Measurements from ENCODE around the gene HSF2BP. TPM values are rescaled to one million over a fixed set of nuclear protein-coding genes. Genes with fewer than 3 reads are reported as not detected.

HSF2BP gene
- total RNA-seq, 1 experiment from 2014 or later, result 4.6 TPM

DNA sequence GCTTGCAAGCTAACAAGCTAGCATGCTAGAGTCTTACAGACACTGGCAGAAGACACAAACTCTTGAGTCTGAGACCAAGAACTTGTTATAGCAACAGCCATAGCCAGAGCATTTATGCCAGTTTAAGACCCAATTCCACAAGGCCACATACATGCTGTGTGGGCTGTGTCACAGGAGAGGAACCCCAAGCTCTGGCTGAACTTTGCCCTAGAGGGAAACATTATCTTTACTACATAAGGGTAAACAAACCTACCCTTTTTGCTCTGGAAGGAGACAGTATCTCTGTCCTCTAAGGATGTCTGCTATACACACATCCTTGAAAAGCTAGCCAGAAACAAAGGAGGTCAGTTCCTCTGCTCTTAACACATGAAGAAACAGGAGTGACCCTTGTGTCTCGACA lies 70.3 kb downstream of the HSF2BP start:
- Histone ChIP-seq H3K27ac (no peak overlapping the region), H3K79me2 (ENCODE audit: low read depth) (no peaks in the 10 kb centered on the region), H3K4me2 (peak overlapping the region; percentile 7; the same call in 1 of the 2 replicates), H3K4me1 (replicated peaks; ENCODE audit: insufficient read depth) (peaks cover 49% of the 10 kb centered on the region), H4K20me1 (ENCODE audit: insufficient read depth) (no peaks in the 10 kb centered on the region), H3K36me3 (ENCODE audit: low read depth) (no peaks in the 10 kb centered on the region), H3K4me3 (no peak overlapping the region), H2AFZ (no peak overlapping the region), H3K9me3 (ENCODE audit: insufficient read depth, low read depth) (no peaks in the 10 kb centered on the region), H3K9me2 (ENCODE audit: insufficient read depth) (no peaks in the 10 kb centered on the region), H3K27me3 (ENCODE audit: insufficient read depth, low read depth) (no peaks in the 10 kb centered on the region), H3F3A (ENCODE audit: insufficient read depth, low read depth) (peaks cover 28% of the 10 kb centered on the region)
- TF ChIP-seq CTCF (conservative IDR thresholded peaks at IDR 0.05) (no peak), EZH2 (IDR thresholded peaks at IDR 0.05; ENCODE audit: low read depth) (no peak)
- ChIA-PET POLR2A (ENCODE audit: unreplicated experiment) (no interaction called here), CTCF (no interaction called here)
- intact Hi-C loops (cut with micrococcal nuclease; ENCODE audit: unreplicated experiment), result no loop called here
- BruUV-seq (replicated peaks), result no TSS peak
- DNase-seq, result no peak

- H3K4me3 ChIP-seq, result no peak overlapping the region
- peaks cover 39% of the 10 kb centered on the region for H3K4me1 ChIP-seq (replicated peaks; ENCODE audit: insufficient read depth)
- TF ChIP-seq EZH2 (IDR thresholded peaks at IDR 0.05; ENCODE audit: low read depth) (no peak), CTCF (conservative IDR thresholded peaks at IDR 0.05) (no peak)
- CTCF ChIA-PET, result no interaction called here
- H4K20me1 ChIP-seq (ENCODE audit: insufficient read depth), result no peaks in the 10 kb centered on the region
- no peaks in the 10 kb centered on the region for H3K36me3 ChIP-seq (ENCODE audit: low read depth)
- no peaks in the 10 kb centered on the region for H3K79me2 ChIP-seq (ENCODE audit: low read depth)
- peak; percentile 76 to 98 for DNase-seq
- H3K9me3 ChIP-seq (ENCODE audit: insufficient read depth, low read depth), result no peaks in the 10 kb centered on the region
- no peak overlapping the region for H2AFZ ChIP-seq
- BruUV-seq (replicated peaks), result no TSS peak
- intact Hi-C loops (cut with micrococcal nuclease; ENCODE audit: unreplicated experiment), result loop anchor here (1.0 to 2.0 kb wide), 2 partner anchors 15 to 60 kb away; no protein-coding TSS in a partner anchor
- H3K9me2 ChIP-seq (ENCODE audit: insufficient read depth), result no peaks in the 10 kb centered on the region
- H3K4me2 ChIP-seq, result peak overlapping the region; percentile 67
- POLR2A ChIA-PET (ENCODE audit: unreplicated experiment), result interaction anchor here (0.6 to 1.2 kb wide), 2 partner anchors 11 to 13 kb away, joined by 3 to 4 read pairs; no protein-coding TSS in a partner anchor
- H3F3A ChIP-seq (ENCODE audit: insufficient read depth, low read depth), result peaks cover 28% of the 10 kb centered on the region
- H3K27me3 ChIP-seq (ENCODE audit: insufficient read depth, low read depth), result no peaks in the 10 kb centered on the region
- H3K27ac ChIP-seq, result peak overlapping the region; percentile 99
These were observed 73.3 kb downstream of the HSF2BP start for GRCh38 chr21:43585924-43586413.

DNA sequence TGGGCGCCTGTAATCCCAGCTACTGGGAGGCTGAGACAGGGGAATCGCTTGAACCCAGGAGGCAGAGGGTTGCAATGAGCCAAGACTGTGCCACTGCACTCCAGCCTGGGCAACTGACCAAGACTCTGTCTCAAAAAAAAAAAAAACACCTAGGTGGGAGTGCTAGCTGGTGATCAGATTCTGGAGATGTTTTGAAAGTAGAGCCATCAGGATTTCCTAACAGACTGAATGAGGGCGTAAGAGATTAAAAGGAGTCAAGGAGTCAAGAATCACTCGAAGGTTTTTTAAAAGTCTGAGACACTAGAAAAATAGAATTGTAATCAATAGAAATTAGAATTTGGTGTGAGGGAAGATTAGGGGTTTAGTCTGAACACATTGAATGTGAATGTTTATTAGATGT lies 73.8 kb downstream of the HSF2BP start:
- Histone ChIP-seq H3K4me2 (peak overlapping the region; percentile 60), H4K20me1 (ENCODE audit: insufficient read depth) (no peaks in the 10 kb centered on the region), H3K4me1 (replicated peaks; ENCODE audit: insufficient read depth) (peaks cover 38% of the 10 kb centered on the region), H2AFZ (no peak overlapping the region), H3F3A (ENCODE audit: insufficient read depth, low read depth) (peaks cover 28% of the 10 kb centered on the region), H3K27me3 (ENCODE audit: insufficient read depth, low read depth) (no peaks in the 10 kb centered on the region), H3K79me2 (ENCODE audit: low read depth) (no peaks in the 10 kb centered on the region), H3K27ac (peak overlapping the region; percentile 99), H3K4me3 (no peak overlapping the region), H3K36me3 (ENCODE audit: low read depth) (no peaks in the 10 kb centered on the region), H3K9me2 (ENCODE audit: insufficient read depth) (no peaks in the 10 kb centered on the region), H3K9me3 (ENCODE audit: insufficient read depth, low read depth) (no peaks in the 10 kb centered on the region)
- CTCF ChIA-PET, result no interaction called here
- intact Hi-C loops (cut with micrococcal nuclease; ENCODE audit: unreplicated experiment), result no loop called here
- no peak for DNase-seq
- POLR2A ChIA-PET (ENCODE audit: unreplicated experiment), result interaction anchor here (0.6 kb wide), 1 partner anchor 12 kb away, joined by 3 read pairs; no protein-coding TSS in a partner anchor
- TF ChIP-seq CTCF (conservative IDR thresholded peaks at IDR 0.05) (no peak), EZH2 (IDR thresholded peaks at IDR 0.05; ENCODE audit: low read depth) (no peak)
- BruUV-seq (replicated peaks), result no TSS peak

Measured in PC-9 (cell line).